EH (cell line): ENCODE data around the gene VIT.

ENCODE experiments used
- DNase-seq: peaks from one replicate; pipeline ENCODE4 v3.0.0-alpha.2; 2015; ENCODE audit warnings: low read depth

VIT gene

DNA sequence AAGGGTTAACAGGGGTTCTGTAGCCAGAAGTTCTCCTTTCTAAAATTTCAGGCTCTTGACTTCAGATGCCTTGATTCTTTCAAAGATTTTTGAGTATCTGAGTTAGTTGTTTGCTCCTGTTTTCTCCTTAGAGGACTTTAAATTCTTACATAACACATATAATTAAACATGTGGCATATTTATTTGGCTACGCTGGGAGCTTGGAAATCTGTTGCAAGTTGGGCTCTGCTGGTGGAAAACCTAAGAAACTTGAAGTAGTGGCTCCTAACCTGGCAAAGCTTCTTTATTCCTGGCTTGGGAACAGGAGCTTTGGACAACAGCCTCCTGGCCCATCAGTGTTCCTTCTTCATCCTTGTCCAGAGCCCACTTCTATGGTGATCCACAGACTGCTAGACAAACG is 72.6 kb downstream of the VIT start:
- DNase-seq = no peak

DNA sequence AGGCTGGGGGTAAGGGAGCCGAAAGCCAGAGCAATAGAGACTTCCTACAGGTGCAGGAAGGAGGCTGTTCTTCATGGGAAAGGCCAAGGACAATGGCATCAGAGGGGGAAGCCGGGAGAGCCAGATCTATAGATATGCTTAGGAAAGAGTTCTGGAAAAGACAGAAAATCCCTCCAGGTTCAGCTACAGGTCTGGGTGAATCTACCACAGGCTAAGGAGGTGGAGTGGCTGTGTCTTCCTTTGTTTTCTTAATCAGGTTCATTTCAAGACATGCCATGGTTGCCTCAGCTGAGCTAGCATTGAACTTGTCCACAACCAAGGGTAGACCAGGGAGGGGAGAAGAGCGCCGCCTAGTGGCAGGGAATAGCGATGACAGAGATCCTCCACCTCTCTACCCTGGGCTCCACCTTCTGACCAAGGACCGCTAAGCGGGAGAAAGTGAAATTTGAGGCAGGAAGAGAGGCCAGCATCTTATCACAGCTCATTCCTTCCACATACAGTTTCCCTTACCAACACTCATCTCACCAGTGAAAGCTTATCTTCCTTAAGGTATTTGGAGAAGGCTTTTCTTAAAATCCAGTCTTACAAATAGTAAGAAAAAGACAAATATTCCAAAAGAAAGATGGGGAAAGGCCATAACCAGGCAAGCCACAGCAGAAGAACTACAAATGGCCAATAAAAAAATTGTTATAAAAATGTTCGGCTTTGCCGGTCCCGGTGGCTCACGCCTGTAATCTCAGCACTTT is 74.2 kb downstream of the VIT start:
- peak; percentile 61 for DNase-seq

DNA sequence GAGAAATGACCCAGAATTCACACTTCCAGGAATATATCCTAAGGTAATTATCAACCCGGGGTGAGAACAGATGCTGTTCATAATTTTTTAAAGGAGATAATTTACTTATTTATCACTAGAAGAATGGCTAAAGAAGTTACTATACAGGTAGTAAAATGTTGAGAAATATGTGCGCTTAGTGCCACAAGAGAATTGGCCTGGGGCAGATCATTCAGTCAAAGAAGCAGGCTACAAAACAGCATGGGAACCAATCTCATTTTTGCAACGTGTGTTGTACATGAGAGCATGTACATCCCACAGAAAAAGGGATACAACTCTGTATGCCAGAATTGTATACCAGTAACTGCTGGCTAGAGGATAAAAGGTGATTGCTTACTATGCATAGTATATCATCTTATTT is 75.2 kb downstream of the VIT start:
- DNase-seq = no peak

DNA sequence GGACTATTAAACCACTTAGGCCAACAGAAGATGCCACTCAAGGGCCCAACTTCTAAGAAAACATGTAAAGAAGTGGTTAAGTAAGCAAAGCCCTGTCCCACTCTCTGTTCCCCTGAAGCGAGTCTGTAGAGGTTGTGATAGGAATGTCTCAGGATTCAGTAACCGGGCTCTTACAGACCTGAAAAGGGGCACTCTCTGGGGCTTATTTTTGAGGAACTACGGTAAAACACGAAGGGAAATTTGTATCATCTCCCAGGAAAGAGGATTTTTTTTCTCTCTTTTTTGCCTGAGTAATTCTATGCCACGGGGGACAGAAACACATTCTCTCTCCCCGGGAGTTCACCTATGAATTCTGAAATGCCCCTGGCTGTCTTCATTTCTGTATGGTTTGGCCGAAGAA is 77.4 kb downstream of the VIT start:
- DNase-seq = no peak

DNA sequence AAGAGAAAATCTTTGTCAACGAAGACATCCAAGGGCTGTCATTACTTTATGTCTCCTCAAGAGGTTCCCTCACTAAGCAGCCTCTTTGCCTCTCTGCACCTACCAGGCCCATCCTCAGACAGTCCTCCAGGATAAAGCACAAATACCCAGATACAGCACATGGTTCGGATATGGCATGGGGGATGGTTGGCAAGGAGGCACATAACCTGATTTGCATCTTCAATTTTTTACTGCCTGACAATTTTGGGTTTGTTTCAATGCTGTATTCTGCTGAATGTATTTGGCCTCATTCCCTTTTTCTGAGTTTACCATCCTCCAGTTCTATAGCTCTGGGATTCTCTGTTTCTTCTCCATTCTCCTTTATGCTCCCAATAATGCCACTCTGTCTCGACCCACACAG is 78.8 kb downstream of the VIT start:
- DNase-seq = no peak

DNA sequence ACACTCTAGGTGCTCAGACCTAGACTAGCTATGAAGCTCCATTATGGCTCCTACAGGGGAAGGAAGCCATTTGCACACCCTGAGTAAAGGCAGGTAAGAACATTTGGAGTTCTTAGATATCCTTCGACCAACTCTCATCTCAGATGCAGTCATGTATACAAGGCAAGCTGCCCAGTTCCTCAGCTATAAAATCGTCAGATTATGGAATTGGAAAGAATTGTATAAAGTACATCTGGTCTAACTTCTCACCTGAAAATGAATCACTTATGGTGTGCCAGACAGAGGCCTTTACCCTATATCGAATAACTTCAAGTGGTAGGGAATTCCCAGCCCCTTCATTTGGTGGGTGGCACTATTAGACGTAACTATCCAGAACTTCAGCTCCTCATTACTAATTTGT is 79.3 kb downstream of the VIT start:
- DNase-seq = no peak

DNA sequence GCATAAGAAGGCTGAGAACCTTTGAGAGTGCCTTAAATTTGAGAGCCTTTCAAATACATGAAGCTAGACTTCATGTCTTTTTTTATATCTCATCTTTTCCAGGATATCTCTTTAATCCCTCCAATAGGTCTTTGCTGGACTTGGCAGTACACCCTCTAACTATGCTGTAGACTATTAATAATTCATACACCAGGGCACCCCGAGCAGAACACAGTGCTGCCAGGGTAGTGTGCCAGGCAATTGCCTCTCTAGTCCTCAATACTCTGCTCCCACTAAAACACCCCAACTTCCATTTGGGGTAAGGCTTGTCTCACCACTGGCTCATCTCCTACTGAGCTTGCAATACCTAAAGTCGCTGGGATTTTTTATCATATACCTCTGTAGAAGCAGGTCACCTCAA is 80.8 kb downstream of the VIT start:
- no peak for DNase-seq

DNA sequence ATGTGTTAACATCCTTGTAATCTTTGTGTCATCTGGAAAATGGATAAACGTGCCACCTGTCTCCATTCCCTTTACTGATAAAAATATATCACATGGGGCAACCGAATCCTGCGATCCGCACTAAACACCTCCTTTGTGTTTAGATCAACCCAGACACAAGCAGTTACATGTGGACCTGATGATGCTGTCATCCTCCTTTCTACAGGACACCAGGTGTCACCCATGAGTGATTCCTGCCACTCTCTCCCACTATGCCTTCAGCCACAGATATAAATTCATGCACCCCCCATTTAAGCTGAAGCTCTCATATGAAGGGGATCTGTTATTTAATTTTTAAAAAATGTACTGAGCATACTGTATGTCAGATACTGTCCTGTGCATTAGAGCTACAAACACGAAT is 81.3 kb downstream of the VIT start:
- no peak for DNase-seq

DNA sequence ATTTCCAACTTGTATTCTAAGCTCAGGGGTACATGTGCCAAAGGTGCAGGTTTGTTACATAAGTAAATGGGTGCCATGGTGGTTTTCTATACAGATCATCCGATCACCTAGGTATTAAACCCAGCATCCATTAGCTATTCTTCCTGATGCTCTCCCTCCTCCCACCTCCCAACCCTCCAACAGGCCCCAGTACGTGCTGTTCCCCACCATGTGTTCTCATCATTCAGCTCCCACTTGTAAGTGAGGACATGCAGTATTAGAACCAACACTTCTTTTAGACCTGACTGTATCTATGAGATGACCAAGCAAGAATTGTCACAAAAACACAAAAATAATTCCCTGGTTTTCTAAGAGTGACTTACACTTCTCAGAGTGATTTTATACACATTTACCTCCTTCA is 83.0 kb downstream of the VIT start:
- DNase-seq = no peak

DNA sequence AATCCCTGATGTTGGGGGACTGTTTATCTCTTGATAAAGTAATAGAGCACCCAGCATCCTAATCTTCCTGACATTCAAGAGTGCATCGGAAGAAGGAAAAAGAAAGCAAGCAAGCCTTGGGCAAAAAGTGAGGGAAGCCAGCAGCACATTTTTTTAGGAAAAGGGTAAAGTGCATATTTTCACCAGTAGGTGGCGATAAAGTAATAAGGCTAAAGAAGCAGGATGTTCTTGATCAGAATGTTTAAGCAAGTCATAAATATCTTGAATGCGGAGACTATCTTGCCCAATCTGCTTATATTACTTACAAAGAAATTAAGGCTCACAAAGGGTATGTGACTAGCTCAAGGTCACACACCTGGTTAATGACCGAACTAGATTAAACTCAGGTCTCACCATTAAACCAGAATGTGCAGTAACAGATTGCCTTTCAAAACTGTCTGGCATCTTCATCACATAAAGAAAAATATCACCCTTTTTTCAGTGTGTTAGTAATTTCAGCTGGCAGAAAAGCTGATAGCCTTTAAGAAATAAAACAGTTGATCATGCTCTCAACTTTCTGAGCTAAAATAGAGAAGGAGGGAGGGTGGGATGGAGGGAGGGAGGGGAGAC is 83.8 kb downstream of the VIT start:
- peak; percentile 77 for DNase-seq

DNA sequence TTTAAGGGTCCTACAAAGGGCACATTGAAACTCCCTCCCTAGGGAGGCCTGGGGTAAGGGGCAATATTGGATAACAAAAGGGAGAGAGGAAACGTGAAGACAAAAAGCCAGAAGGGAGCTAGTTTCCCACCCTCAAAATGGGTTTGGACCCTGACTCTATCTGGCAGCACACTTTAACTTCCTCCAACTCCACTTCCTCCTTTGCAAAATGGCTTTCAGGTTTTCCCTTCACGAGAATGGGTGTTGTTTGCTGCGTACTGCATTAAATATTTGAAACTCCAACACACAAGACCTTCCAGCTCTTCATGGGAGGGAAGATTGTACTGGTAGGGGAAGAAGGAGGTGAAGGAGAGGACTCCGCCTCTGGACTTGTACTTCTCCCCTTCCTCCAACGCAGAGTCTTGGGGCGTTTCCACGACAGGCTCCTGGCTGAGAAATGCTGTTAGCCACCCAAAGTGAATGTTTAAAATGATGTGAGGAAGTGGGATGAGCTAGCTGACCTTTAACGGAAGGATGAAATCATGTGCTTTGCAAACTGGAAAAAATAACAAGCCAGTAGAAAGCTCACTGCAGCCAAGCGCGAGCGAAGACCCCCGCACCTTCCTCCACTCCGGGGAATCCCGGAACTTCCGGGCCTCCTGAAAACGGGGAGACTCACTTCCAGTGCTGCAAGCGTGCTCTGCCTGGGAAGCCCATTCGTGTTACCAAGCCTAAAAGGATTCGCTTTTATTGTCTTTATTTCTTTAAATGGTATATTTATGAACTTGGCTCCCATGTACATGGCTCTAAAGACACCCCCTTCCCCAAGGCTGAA is 85.6 kb downstream of the VIT start:
- DNase-seq = no peak

DNA sequence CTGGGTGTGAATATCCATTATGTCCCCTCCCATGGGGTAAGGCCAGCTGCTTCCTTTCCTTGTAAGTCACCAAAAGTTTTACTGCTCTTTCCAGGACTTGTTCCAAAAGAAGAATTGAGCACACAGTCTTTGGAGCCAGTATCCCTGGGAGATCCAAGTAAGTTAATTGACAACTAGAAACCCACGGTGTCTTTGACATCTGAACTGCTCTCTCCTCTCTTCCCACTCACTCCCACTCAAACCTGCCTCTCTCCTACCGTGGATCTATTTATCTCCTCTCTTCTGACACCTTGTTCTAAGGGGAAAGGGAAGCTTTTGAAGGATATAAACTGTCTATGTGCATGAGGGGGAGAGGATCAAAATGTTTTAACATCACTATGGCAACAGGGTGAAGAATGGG is 86.7 kb downstream of the VIT start:
- peak; percentile 25 for DNase-seq

DNA sequence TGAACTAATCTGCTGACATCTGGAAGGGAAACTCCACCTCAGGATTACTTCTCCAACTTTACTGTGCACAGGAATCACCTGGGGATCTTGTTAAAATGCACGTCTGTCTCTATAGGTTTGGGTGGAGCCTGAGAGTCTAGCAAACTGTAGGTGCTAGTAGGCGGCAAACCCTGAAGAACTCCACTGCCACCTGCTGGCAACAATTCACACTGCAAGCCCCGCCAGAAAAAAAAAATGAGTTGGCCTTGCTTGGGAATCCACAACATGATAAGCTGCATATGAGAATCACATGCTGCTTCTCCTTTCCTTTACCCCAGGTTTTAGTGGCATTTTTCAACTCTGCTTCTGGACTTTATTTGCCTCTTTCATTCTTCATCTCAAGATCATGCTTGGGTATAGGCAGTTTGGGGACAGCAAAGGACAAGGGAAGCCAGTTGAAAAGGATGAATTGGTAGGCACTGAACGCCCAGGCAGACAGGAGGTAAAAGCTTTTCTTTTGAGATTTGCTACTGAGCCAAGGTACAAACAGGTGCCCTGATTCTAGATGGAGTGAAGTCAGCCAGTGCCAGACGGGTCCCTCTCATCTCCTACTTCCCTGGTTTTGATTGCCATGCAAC is 88.8 kb downstream of the VIT start:
- peak; percentile 77 for DNase-seq

DNA sequence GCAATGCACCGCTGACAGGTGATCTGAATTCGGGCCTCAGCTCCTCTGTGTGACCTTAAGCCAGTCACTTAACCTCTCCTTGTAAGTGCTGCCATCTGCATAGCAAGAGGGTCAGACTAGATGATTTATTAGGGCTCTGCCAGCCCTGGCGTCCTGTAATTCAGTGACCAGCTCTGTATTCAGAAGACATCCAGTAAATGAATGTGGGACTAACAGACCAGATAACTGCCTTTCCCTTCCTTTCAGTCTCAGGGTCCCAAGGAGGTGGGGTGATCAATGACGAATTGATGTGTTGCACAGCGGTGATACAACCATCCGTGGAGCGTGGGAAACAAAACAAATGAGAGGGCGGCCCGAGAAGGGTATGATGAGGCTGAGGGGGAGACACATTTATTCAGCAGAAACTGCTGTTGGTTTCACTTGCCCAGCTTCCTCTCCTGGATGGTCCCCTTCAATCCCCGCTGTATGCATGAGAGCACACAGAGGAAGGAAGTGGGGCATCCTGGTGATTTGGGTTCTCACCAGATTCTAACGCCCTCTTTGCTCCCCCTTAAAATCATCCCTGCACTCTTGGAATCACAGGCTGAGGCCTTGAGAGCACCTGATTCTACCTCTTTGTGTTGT is 92.8 kb downstream of the VIT start:
- no peak for DNase-seq

DNA sequence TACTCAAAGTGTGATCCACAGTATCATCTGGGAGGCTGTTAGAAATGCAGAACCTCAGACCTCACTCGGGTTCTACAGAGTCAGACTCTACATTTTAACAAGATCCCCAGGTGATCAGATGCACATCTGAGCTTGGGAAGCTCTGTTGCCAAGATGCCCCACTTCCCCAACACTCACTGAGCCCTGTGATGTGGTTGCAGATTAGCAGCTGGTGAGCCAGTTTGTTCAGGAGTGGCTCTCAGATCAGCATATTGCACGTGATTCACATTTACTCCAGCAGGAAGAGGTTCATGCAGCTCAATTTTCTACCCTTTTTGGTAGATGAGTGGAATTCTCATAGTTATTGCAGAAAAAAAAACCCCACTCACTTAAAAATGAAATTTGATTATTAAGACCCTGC is 96.4 kb downstream of the VIT start:
- DNase-seq = no peak

DNA sequence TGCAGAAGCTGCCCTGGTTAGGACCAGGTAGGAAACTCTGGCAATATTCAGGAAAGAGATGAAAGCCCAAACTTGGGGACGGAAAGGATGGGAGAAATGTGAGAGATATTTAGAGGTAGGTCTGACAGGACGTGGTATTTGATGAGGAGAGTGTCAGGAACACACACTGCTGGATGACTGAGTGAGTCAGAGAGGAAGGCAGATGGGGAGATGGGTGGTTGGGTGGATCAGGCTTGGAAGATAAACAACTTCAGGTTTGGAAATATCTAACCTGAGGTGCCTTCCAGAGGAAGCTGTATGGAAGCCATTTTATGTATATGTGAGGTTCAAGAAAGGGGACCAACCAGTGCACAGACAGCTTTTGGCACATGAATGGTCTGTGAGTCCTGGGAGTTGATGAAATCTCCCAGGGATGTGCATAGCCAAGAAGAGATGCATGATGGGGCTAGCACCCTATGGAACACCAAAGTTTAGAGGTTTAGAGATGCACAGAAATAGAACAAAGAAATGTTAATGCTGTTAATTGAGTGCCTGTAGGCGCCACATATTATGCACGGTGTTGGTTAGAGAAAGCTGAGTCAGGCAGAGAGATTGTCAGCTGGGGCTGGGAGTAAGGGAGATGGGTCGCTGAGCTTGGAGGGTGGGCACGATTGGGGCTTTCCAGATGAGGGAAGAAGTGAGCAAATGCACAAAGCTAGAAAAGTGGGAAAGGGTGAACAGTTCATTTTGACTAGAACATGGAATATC is 101.0 kb downstream of the VIT start:
- peak; percentile 40 for DNase-seq

DNA sequence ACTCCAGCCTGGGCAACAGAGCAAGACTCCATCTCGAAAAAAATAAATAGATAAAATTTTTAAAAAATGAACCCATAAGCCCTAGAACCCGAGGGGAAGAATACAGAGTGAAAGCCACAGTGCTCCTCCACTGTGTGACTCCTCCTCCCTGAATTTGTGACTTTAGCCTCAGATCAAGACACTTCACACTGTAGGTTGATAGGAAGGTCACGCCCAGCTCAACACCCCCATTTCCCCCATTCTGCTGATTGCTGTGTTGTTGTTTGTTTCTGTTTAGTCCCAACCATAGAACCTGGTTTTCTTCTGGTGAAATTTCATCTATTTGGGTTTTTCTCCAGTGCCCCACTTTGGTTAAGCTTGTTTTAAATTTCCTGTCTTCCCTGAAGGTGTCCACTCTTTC is 102.2 kb downstream of the VIT start:
- DNase-seq = no peak

DNA sequence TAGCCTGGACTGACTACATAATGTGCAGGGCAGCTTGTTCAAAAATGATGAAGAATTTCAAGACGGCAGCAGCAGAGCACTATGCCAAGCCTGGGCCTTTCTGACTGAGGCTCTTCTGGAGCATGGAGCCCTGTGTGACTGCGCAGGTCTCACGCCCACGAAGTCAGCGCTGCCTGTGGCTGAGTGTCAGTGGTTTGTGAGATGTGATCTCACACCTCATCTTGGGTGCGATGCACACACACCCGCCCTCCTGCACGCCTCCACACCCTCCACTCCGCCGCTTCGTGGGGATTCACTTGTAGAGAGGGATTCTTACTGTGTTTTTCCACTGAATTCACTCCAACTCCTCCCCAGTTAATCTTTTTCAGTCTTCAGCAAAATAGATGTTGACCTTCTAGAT is 103.9 kb downstream of the VIT start:
- DNase-seq = no peak

DNA sequence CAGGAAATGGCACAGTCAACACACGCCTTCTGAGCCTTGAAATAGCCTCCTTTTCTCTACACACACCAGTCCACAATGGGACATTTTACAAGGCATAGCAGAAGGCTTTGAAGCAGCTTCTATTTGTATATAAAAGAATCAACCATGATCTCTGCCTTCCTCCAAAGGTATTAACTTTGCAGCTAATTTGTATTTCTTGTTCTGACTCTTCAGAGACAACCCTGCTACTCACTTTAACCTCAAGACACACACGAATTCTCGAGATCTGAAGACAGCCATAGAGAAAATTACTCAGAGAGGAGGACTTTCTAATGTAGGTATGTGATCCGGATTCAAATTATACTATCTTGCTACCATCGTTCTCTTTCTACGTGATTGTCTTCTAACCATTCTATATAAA is 104.6 kb downstream of the VIT start:
- no peak for DNase-seq

DNA sequence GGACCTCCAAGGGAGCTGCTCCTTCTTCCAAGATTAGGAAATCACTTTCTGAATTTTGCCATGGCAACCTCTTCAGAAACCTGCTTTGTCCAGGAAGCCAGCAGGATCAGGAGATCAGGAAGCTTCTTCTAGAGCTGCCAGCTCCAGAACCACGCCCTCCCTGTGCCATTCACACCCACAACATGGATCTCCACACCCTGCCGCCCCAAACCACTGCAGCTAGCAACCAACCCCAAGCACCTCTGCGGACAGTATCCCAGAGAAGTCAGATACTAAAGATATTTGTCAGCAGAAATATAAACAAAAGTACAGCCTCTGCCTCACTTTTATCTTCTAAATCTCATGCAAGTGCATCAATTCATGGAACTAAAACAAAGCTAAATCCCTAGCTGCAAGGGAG is 106.4 kb downstream of the VIT start:
- no peak for DNase-seq

DNA sequence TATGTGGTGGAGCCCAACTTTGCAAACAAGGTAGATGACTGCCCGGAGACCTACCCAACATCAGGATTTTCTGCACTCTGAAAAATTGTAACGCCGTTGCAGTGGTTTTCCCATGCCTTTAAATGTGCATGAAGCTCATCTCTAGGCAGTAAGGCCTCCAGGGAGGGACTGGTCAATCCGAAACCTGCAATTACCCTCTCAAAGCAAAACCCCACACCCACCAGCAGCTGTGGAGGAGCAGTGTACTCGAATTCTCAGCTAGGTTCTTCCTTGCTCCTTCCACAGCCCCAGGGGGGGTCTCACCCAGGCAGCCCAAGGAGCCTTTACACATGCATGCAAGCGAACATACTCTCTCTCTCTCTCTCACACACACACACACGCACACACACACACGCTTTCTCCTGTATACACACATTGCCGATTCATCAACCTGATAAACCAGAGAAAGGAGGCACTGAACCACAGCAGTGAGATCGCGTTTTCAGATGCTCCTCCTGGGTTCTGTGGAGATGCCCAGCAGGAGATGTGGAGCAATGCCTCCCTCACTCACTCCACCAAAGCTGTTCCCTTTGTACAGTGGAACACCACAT is 109.2 kb downstream of the VIT start:
- no peak for DNase-seq
